Esophagus squamous epithelium (tissue), 4 donors: ENCODE data around the gene AGBL1.

Experiments
- POLR2A ChIP-seq, 4 donors: fragments of 450-650 bp; IDR thresholded peaks; one replicate each; pipeline ENCODE4 v1.6.1; 2017; ENCODE audit warnings: antibody characterized with exemption in 4 of 4, mild to moderate bottlenecking in 4 of 4, moderate library complexity in 3 of 4
- TF ChIP-seq, protein P1 (sequence below), 6 experiments: fragments of 450-650 bp in 4 of 6; fragments of 200-600 bp in 2 of 6; sonication (generic) in 2 of 6; IDR thresholded peaks; one replicate each; pipeline ENCODE4 v1.5.1; 2016 to 2019; ENCODE audit warnings: antibody characterized with exemption in 6 of 6, mild to moderate bottlenecking in 4 of 6, moderate library complexity in 4 of 6

DNA sequence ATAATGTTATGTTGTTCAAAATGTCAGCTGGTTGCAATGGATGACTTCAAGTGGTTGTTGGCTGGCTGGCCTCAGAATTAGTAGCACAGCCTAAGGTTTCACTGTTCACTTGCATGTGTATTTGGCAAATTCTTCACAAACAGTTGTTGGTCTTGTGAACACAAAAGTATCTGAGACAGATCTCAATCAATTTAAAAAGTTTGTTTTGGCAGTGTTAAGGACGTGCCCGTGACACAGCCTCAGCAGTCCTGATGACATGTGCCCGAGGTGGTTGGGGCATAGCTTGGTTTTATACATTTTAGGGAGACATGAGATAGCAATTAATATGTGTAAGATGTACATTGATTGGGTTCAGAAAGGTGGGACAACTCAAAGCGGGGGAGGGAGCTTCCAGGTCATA, 436.0 kb downstream of the AGBL1 start:
- TF ChIP-seq, protein P1, sequence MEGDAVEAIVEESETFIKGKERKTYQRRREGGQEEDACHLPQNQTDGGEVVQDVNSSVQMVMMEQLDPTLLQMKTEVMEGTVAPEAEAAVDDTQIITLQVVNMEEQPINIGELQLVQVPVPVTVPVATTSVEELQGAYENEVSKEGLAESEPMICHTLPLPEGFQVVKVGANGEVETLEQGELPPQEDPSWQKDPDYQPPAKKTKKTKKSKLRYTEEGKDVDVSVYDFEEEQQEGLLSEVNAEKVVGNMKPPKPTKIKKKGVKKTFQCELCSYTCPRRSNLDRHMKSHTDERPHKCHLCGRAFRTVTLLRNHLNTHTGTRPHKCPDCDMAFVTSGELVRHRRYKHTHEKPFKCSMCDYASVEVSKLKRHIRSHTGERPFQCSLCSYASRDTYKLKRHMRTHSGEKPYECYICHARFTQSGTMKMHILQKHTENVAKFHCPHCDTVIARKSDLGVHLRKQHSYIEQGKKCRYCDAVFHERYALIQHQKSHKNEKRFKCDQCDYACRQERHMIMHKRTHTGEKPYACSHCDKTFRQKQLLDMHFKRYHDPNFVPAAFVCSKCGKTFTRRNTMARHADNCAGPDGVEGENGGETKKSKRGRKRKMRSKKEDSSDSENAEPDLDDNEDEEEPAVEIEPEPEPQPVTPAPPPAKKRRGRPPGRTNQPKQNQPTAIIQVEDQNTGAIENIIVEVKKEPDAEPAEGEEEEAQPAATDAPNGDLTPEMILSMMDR (IDR thresholded peaks at IDR 0.05): no peak
- no peak for TF ChIP-seq POLR2A (IDR thresholded peaks at IDR 0.05)
